Tibial artery (tissue), 4 donors: ENCODE data around the gene FANCE.

Experiments
- DNase-seq, 2 donors: peaks; one replicate each; pipeline ENCODE4 v3.0.0-alpha.2; 2019
- H3K27ac ChIP-seq, 2 donors: fragments of 200-600 bp; sonication (generic) in 1 of 2; 1 replicate in 1 of 2; 2 replicates in 1 of 2; pipeline ENCODE4 v1.5.1; 2018 to 2019; ENCODE audit warnings: mild to moderate bottlenecking in 1 of 2
- H3K27me3 ChIP-seq, 2 donors: fragments of 200-600 bp; sonication (generic) in 1 of 2; one replicate each; pipeline versions ENCODE4 v1.5.1 to v1.6.0; 2016 to 2019
- H3K36me3 ChIP-seq, 3 donors: fragments of 200-600 bp; sonication (generic) in 2 of 3; one replicate each; pipeline ENCODE4 v1.5.1; 2016 to 2019; ENCODE audit warnings: mild to moderate bottlenecking in 2 of 3
- H3K4me1 ChIP-seq, 4 donors: fragments of 200-600 bp; sonication (generic) in 2 of 4; 1 replicate in 3 of 4; 2 replicates in 1 of 4; pipeline ENCODE4 v1.5.1; 2016 to 2019
- H3K4me3 ChIP-seq, 2 donors: fragments of 200-600 bp; sonication (generic) in 1 of 2; 1 replicate in 1 of 2; 2 replicates in 1 of 2; pipeline ENCODE4 v1.5.1; 2018 to 2019; ENCODE audit warnings: mild to moderate bottlenecking in 2 of 2
- H3K9me3 ChIP-seq, 3 donors: fragments of 200-600 bp; sonication (generic) in 1 of 3; one replicate each; pipeline ENCODE4 v1.5.1; 2016 to 2019
- intact Hi-C: fragments of 100-400 bp; cut with DNase I; formaldehyde crosslinking; loops from one replicate; pipeline ENCODE4 v1.15.0; 2023; ENCODE audit warnings: low total_unique reads
- TF ChIP-seq, protein P1 (sequence below), 2 experiments: fragments of 200-600 bp in 1 of 2; fragments of 450-650 bp in 1 of 2; IDR thresholded peaks; one replicate each; pipeline ENCODE4 v1.5.1; 2017 to 2019; ENCODE audit warnings: antibody characterized with exemption in 2 of 2, mild to moderate bottlenecking in 1 of 2, moderate library complexity in 1 of 2

The FANCE gene

GRCh38 chr6:35498422-35499067, 46.4 kb downstream of the FANCE start:
- Histone ChIP-seq H3K27ac (peak overlapping the region; percentile 92 to 100), H3K4me1 (peaks cover 0 to 41% (median 28%) of the 10 kb centered on the region in 4 donors), H3K27me3 (peaks cover 0 to 7% of the 10 kb centered on the region in 2 donors), H3K9me3 (no peaks in the 10 kb centered on the region), H3K36me3 (no peaks in the 10 kb centered on the region), H3K4me3 (peak overlapping the region; percentile 96 to 99)
- TF ChIP-seq, protein P1, sequence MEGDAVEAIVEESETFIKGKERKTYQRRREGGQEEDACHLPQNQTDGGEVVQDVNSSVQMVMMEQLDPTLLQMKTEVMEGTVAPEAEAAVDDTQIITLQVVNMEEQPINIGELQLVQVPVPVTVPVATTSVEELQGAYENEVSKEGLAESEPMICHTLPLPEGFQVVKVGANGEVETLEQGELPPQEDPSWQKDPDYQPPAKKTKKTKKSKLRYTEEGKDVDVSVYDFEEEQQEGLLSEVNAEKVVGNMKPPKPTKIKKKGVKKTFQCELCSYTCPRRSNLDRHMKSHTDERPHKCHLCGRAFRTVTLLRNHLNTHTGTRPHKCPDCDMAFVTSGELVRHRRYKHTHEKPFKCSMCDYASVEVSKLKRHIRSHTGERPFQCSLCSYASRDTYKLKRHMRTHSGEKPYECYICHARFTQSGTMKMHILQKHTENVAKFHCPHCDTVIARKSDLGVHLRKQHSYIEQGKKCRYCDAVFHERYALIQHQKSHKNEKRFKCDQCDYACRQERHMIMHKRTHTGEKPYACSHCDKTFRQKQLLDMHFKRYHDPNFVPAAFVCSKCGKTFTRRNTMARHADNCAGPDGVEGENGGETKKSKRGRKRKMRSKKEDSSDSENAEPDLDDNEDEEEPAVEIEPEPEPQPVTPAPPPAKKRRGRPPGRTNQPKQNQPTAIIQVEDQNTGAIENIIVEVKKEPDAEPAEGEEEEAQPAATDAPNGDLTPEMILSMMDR (IDR thresholded peaks at IDR 0.05): no peak
- DNase-seq: no peak
- intact Hi-C loops: no loop called here

DNA sequence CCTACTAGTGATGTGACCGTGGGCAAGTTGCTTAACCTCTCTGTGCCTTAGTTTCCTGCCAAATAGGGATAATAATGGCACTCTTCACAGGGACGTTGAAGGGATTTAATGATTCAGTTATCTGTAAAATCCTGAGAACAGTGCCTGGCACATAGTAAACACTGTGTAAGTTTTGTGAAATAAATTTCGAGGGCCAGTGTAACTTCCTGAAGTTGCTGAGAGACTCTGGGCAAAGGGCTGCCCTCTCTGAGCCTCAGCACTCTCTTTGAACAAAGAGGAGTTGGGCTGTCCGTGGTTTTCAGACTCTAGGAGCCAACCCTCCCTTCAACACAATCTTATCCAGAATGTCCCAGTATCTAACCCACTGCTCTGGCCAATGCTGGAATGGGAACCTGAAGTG, 47.2 kb downstream of the FANCE start:
- no peaks in the 10 kb centered on the region for H3K9me3 ChIP-seq
- no peak overlapping the region for H3K27ac ChIP-seq
- H3K4me3 ChIP-seq: no peak overlapping the region
- TF ChIP-seq, protein P1 (IDR thresholded peaks at IDR 0.05): no peak
- DNase-seq: no peak
- peaks cover 0 to 15% of the 10 kb centered on the region in 2 donors for H3K27me3 ChIP-seq
- H3K4me1 ChIP-seq: peaks cover 0 to 33% (median 20%) of the 10 kb centered on the region in 4 donors
- intact Hi-C loops: no loop called here
- no peaks in the 10 kb centered on the region for H3K36me3 ChIP-seq

- Histone ChIP-seq H3K27me3 (peaks cover 0 to 28% of the 10 kb centered on the region in 2 donors), H3K4me3 (no peak overlapping the region), H3K9me3 (no peaks in the 10 kb centered on the region), H3K27ac (no peak overlapping the region), H3K36me3 (no peaks in the 10 kb centered on the region), H3K4me1 (peaks cover 0 to 20% (median 8%) of the 10 kb centered on the region in 4 donors)
- TF ChIP-seq, protein P1 (IDR thresholded peaks at IDR 0.05): no peak
- no peak for DNase-seq
- intact Hi-C loops: no loop called here
Measured at GRCh38 chr6:35500782-35501181, 48.6 kb downstream of the FANCE start.

DNA sequence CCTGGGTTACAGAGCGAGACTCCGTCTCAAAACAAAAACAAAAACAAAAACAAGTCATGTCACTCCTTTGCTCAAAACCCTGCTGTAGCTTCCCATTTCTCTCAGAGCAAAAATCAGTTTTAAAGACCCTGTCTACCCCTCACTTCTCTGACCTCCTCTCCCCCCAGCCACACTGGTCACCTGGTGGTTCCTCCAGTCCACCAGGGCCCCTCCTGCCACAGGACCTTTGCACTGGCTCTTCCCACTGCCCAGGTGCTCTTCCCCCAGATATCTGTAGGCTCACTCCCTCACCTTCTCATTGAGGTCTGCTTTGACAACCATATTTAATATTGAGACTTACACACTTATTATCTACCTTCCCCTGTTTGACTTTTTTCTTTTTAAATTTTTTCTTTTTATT, 49.6 kb downstream of the FANCE start:
- intact Hi-C loops: no loop called here
- Histone ChIP-seq H3K4me1 (peaks cover 0 to 25% (median 8%) of the 10 kb centered on the region in 4 donors), H3K27ac (no peak overlapping the region), H3K27me3 (peaks cover 0 to 38% of the 10 kb centered on the region in 2 donors), H3K4me3 (no peak overlapping the region), H3K36me3 (no peaks in the 10 kb centered on the region), H3K9me3 (no peaks in the 10 kb centered on the region)
- TF ChIP-seq, protein P1 (IDR thresholded peaks at IDR 0.05): no peak
- DNase-seq: no peak

GRCh38 chr6:35503534-35503933, 51.4 kb downstream of the FANCE start:
- TF ChIP-seq, protein P1 (IDR thresholded peaks at IDR 0.05): no peak
- DNase-seq: no peak
- intact Hi-C loops: no loop called here
- H3K4me3 ChIP-seq: no peak overlapping the region
- H3K27ac ChIP-seq: no peak overlapping the region
- peaks cover 0 to 54% of the 10 kb centered on the region in 2 donors for H3K27me3 ChIP-seq
- H3K36me3 ChIP-seq: no peaks in the 10 kb centered on the region
- peaks cover 0 to 15% (median under 1%) of the 10 kb centered on the region in 4 donors for H3K4me1 ChIP-seq
- no peaks in the 10 kb centered on the region for H3K9me3 ChIP-seq
